Glutamatergic neuron (in vitro differentiated cells): ENCODE results near the gene CHTOP. TPM values are rescaled to one million over a fixed set of nuclear protein-coding genes. Genes with fewer than 3 reads are reported as not detected.

ENCODE experiments used
- DNase-seq: peaks from one replicate; pipeline ENCODE4 v3.0.0; 2022
- H3K27ac Mint-ChIP-seq: one replicate; pipeline ENCODE4 v1.8.0; 2020; ENCODE audit warnings: mild to moderate bottlenecking, mixed read lengths, inconsistent platforms; ENCODE audit not compliant: unreplicated experiment
- H3K27me3 Mint-ChIP-seq: one replicate; pipeline ENCODE4 v1.8.0; 2020; ENCODE audit warnings: mild to moderate bottlenecking, moderate library complexity, mixed read lengths, inconsistent platforms; ENCODE audit not compliant: unreplicated experiment
- H3K36me3 Mint-ChIP-seq: one replicate; pipeline ENCODE4 v1.8.0; 2020; ENCODE audit warnings: mild to moderate bottlenecking, mixed read lengths, inconsistent platforms; ENCODE audit not compliant: unreplicated experiment
- H3K4me1 Mint-ChIP-seq: one replicate; pipeline ENCODE4 v1.8.0; 2020; ENCODE audit warnings: mild to moderate bottlenecking, low read depth, mixed read lengths, inconsistent platforms; ENCODE audit not compliant: unreplicated experiment
- H3K4me3 Mint-ChIP-seq: one replicate; pipeline ENCODE4 v1.8.0; 2020; ENCODE audit warnings: mild to moderate bottlenecking, mixed read lengths, inconsistent platforms; ENCODE audit not compliant: unreplicated experiment
- H3K9me3 Mint-ChIP-seq: one replicate; pipeline ENCODE4 v1.8.0; 2020; ENCODE audit warnings: mild to moderate bottlenecking, moderate library complexity, mixed read lengths, inconsistent platforms; ENCODE audit not compliant: unreplicated experiment
- total RNA-seq: library from RNA; stranded (reverse); fragmentation: NEBNext Ultra II Directional; extraction: Animal tissue kit (Norgen Biotek cat#: 25700); gene quantifications from one replicate; pipeline ENCODE4 v1.2.1, GENCODE V29; 2021; ENCODE audit not compliant: unreplicated experiment
- TF ChIP-seq, protein P1 (sequence below): fragments of 200-600 bp; sonication (generic); IDR thresholded peaks from one replicate; pipeline ENCODE4 v1.5.0; 2021; ENCODE audit not compliant: partially characterized antibody, unreplicated experiment

The CHTOP gene
- total RNA-seq, 1 donor from 2014 or later, result 84.7 TPM

DNA sequence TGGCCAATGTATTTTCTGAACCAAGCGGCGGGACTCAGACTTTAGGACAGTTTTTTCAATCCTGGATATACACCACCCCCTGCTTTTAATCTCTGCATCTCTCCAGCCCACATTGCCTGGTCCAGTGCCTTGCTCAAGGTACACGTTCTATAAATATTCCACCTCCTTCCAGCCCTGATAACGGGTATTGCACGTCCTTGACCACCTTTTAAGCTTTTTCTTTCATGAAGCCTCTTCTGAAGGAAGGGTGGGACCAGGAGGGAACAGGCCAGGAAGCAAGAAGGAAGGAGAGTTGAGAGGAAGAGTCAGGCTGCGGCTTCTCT lies 24.3 kb upstream of the CHTOP start:
- no peak overlapping the region for H3K4me3 Mint-ChIP-seq

DNA sequence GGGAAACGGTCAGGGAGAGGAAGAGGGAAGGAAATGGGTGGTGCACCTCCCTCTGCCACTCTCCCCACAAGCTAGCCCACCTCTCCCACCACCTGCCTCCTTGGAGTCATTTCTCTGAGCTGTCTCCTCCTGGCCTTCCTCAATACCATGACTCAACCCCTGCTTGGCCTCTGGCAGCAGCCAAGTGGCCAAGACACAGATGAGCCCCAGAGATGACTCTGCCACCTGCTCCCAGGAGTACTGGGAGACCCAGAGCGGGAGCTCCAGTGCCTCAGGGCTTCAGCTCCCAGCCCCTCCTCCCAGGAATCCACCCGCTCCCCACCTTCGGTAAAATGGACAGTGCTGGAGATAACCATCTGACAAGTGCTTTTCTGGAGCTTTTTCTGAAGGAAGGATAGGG lies 23.5 kb upstream of the CHTOP start:
- Mint-ChIP-seq H3K4me1 (peaks cover 13% of the 10 kb centered on the region), H3K36me3 (no peaks in the 10 kb centered on the region), H3K4me3 (no peak overlapping the region), H3K9me3 (peaks cover 11% of the 10 kb centered on the region), H3K27ac (no peak overlapping the region), H3K27me3 (peaks cover 8% of the 10 kb centered on the region)
- TF ChIP-seq, protein P1, sequence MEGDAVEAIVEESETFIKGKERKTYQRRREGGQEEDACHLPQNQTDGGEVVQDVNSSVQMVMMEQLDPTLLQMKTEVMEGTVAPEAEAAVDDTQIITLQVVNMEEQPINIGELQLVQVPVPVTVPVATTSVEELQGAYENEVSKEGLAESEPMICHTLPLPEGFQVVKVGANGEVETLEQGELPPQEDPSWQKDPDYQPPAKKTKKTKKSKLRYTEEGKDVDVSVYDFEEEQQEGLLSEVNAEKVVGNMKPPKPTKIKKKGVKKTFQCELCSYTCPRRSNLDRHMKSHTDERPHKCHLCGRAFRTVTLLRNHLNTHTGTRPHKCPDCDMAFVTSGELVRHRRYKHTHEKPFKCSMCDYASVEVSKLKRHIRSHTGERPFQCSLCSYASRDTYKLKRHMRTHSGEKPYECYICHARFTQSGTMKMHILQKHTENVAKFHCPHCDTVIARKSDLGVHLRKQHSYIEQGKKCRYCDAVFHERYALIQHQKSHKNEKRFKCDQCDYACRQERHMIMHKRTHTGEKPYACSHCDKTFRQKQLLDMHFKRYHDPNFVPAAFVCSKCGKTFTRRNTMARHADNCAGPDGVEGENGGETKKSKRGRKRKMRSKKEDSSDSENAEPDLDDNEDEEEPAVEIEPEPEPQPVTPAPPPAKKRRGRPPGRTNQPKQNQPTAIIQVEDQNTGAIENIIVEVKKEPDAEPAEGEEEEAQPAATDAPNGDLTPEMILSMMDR, result no peak
- no peak for DNase-seq

More for the DNA sequence above, 24.3 kb upstream of the CHTOP start:
- DNase-seq, result no peak
- H3K27me3 Mint-ChIP-seq, result peaks cover 8% of the 10 kb centered on the region
- H3K9me3 Mint-ChIP-seq, result peaks cover 11% of the 10 kb centered on the region
- H3K4me1 Mint-ChIP-seq, result peaks cover 13% of the 10 kb centered on the region
- no peaks in the 10 kb centered on the region for H3K36me3 Mint-ChIP-seq
- peak overlapping the region; percentile 59 for H3K27ac Mint-ChIP-seq
- TF ChIP-seq, protein P1, result no peak

DNA sequence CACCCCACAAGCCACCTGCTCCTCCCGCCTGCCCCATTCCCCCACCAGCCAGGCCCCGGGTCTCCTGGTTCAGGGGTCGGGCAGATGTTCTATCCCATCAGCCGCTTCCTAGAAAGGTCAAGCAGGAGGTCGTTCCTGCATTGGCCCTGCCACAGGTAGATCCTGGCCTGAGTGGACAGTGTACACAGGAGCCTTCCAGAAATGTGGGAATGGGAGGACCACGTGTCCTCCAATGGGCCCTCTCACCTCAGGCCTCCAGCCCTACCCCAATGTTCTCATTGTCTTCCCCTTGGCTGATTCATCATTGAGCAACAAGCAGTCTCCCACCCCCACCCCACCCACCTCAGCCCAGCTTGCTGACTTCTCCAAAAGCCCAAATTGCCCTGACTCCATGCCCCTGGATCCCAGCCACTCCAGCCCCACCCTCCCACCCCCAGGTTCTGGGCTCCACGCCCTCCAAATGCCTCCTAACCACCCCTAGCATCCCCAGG lies 23.0 kb upstream of the CHTOP start:
- TF ChIP-seq, protein P1, result no peak
- H3K27me3 Mint-ChIP-seq, result peaks cover 9% of the 10 kb centered on the region
- DNase-seq, result no peak
- peaks cover 13% of the 10 kb centered on the region for H3K4me1 Mint-ChIP-seq
- H3K9me3 Mint-ChIP-seq, result peaks cover 11% of the 10 kb centered on the region
- no peak overlapping the region for H3K4me3 Mint-ChIP-seq
- H3K27ac Mint-ChIP-seq, result no peak overlapping the region
- H3K36me3 Mint-ChIP-seq, result no peaks in the 10 kb centered on the region

DNA sequence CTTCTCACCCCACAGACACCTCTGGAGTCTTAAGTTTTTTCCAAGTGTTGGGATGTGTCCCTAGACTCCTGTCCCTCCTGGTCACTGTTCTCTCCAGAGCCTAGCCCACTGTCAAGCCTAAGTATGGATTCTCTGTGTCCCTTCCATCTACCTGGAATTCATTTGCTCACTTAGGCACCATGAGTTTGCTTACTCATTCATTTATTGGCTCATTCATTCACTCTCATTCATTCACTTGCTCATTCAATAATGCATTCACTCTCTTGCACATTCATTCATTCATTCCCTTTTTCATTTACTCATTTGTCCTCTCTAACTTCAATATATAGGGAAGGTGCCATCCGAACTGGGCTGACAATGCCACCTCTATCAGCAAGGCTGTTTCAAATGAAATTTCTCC lies 22.5 kb upstream of the CHTOP start:
- no peak for DNase-seq
- H3K4me3 Mint-ChIP-seq, result no peak overlapping the region
- H3K36me3 Mint-ChIP-seq, result no peaks in the 10 kb centered on the region
- TF ChIP-seq, protein P1, result no peak
- H3K27ac Mint-ChIP-seq, result no peak overlapping the region
- peaks cover 11% of the 10 kb centered on the region for H3K27me3 Mint-ChIP-seq
- H3K4me1 Mint-ChIP-seq, result peaks cover 13% of the 10 kb centered on the region
- H3K9me3 Mint-ChIP-seq, result peaks cover 11% of the 10 kb centered on the region

DNA sequence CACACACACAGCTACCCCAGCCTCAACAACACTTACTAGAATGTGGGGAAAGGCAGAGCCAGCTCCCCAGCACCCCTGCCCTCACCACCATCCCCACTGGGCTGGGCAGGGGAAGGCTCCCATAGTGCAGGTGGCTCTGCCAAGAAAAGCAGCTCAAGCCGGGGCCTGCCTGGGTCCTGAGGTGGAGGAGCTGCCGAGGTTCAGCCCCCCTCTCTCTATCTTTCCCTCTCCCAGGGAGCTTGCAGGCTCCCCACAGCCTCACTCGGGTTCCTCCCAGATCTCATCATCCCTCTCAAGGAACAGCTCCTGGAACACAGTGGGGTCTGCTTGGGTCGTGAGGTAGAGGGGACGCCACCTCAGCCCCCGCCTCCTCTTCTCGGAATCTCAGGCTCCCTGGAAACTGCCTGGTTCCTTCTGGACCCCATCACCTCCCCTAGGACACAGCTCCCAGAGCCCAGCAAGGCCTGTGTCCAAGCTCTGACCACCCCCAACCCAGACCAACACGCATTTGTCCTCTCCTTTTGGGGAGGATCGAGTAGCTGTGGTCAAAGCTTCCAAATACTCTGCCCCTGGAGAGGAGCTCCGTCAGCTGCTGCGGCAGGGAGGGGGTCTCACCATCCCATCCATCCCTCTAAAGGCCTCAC lies 21.6 kb upstream of the CHTOP start:
- no peak for DNase-seq
- H3K36me3 Mint-ChIP-seq, result no peaks in the 10 kb centered on the region
- no peak overlapping the region for H3K27ac Mint-ChIP-seq
- peaks cover 11% of the 10 kb centered on the region for H3K27me3 Mint-ChIP-seq
- peaks cover 13% of the 10 kb centered on the region for H3K4me1 Mint-ChIP-seq
- H3K9me3 Mint-ChIP-seq, result peaks cover 8% of the 10 kb centered on the region
- TF ChIP-seq, protein P1, result no peak
- no peak overlapping the region for H3K4me3 Mint-ChIP-seq
